Ovary (tissue), 9 donors: Measurements from ENCODE around the gene TRIP11. TPM values are rescaled to one million over a fixed set of nuclear protein-coding genes. Genes with fewer than 3 reads are reported as not detected.

ENCODE experiments used
- DNase-seq, 5 donors: peaks; one replicate each; pipeline ENCODE4 v3.0.0-alpha.2; 2019 to 2020
- H3K27ac ChIP-seq, 2 donors: fragments of 200-600 bp; one replicate each; pipeline versions ENCODE4 v1.5.1 to v1.8.0; 2019 to 2022
- H3K27me3 ChIP-seq: fragments of 200-600 bp; one replicate; pipeline ENCODE4 v1.8.0; 2022
- H3K36me3 ChIP-seq: fragments of 200-600 bp; sonication (generic); one replicate; pipeline ENCODE4 v1.5.1; 2019
- H3K4me1 ChIP-seq: one replicate; pipeline ENCODE4 v1.8.1; 2013; ENCODE audit warnings: mild to moderate bottlenecking, moderate library complexity; ENCODE audit not compliant: insufficient read depth
- H3K4me3 ChIP-seq: fragments of 200-600 bp; sonication (generic); one replicate; pipeline ENCODE4 v1.5.1; 2017
- H3K9me3 ChIP-seq, 2 donors: fragments of 200-600 bp in 1 of 2; sonication (generic) in 1 of 2; one replicate each; pipeline versions ENCODE4 v1.5.1 to v1.8.1; 2013 to 2019; ENCODE audit warnings: mild to moderate bottlenecking in 1 of 2, moderate library complexity in 1 of 2
- CTCF ChIP-seq, 3 donors: fragments of 450-650 bp in 2 of 3; fragments of 200-600 bp in 1 of 3; IDR thresholded peaks; one replicate each; pipeline versions ENCODE4 v1.5.1 to v1.8.0; 2016 to 2022; ENCODE audit warnings: antibody characterized with exemption in 3 of 3, mild to moderate bottlenecking in 1 of 3
- EP300 ChIP-seq: sonication (generic); formaldehyde crosslinking; IDR thresholded peaks from one replicate; pipeline ENCODE4 v1.6.1; 2017; ENCODE audit warnings: antibody characterized with exemption
- POLR2A ChIP-seq: fragments of 450-650 bp; IDR thresholded peaks from one replicate; pipeline ENCODE4 v1.6.1; 2017; ENCODE audit warnings: antibody characterized with exemption, mild to moderate bottlenecking, moderate library complexity
- WGBS, 3 donors: extraction: QIAGEN DNeasy Blood & Tissue Kit in 1 of 3; methylation state at CpG; one replicate each; pipeline versions ENCODE4 v1.1.5 to v1.1.7; 2013 to 2017; 5-methylcytosine and 5-hydroxymethylcytosine counted together
- intact Hi-C, 4 donors: fragments of 100-400 bp; cut with DNase I; formaldehyde crosslinking; loops; one replicate each; pipeline versions ENCODE4 v1.11.0 to v1.15.1; 2022 to 2023
- polyA plus RNA-seq, 2 donors: library from polyadenylated mRNA; stranded (reverse); fragments of 200-250 nt in 1 of 2; fragments of 350-450 nt in 1 of 2; fragmentation: Illumina TruSeq in 1 of 2; extraction: RNeasy Lipid Tissue Mini Kit (QIAGEN cat#74804) in 1 of 2; gene quantifications; one replicate each; pipeline ENCODE4 v1.2.3, GENCODE V29; 2013 to 2014
- total RNA-seq, 7 donors: library from RNA; depleted of rRNA in 2 of 7; stranded (reverse); fragments of >200 nt in 2 of 7; fragmentation: NEBNext Ultra II Directional in 3 of 7; extraction: Animal tissue kit (Norgen Biotek cat#: 25700) in 3 of 7; gene quantifications; one replicate each; pipeline versions ENCODE4 v1.1.0 to v1.2.4, GENCODE V29; 2016 to 2023
- donor health status: DM: no; HTN: no; CAD: no; lungs with moderate emphysema.
- donor health status: DM: no; HTN: no; CAD: no.
- donor health status: Bipolar disorder and iron deficiency.
- donor health status: DM: yes; HTN: yes; CAD: no.
- donor health status: DM: no; HTN: no; CAD: no.
- donor health status: DM: yes; HTN: yes; CAD: no.

TRIP11 gene
- total and polyA plus RNA-seq, 9 donors, result 7.3 to 63.8 (median 49.3) TPM

GRCh38 chr14:91987192-91987591 lies 52.7 kb downstream of the TRIP11 start:
- no peak for TF ChIP-seq CTCF (IDR thresholded peaks at IDR 0.05)
- no peak for TF ChIP-seq EP300
- no peak for TF ChIP-seq POLR2A
- 91 to 94% (median 93%) methylated on average over 3 of the region's 3 CpGs for WGBS, 3 donors
- Histone ChIP-seq H3K36me3 (no peaks in the 10 kb centered on the region), H3K4me1 (no peaks in the 10 kb centered on the region), H3K9me3 (no peaks in the 10 kb centered on the region), H3K27me3 (no peaks in the 10 kb centered on the region), H3K27ac (no peak overlapping the region), H3K4me3 (no peak overlapping the region)
- DNase-seq, result no peak
- intact Hi-C loops, result no loop called here

DNA sequence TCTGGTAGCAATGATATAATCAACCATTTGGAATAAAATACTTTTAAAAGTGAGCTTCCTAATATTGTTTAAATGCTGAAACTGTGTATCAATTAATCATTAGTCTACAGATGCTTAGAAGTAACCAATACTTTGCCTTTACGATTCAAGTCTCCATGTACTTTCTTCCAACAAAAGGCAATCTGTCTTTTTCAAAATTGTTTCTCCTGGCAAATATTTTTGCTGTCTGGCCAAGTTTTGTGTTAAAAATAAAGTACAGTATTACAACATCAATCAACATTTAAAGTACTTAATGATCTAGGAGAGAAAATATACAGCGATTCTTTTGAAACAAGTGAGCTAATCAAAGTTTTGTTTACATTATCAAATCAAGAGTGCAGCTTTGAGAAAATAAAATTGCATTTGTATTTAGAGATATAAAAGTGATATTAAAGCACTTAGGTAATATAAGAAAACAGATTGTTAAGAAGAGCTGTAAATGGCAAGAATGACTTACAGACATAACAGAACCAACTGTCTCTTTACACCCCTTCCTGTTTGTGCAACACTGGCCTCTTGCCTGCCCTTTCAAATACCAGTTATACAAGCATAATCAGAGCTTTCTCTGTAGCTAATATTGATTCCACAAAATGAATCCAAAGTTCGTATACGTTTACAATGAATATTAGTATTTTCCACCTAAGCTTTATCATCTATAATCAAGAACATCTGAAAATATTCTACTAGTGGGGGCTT lies 54.2 kb downstream of the TRIP11 start:
- intact Hi-C loops, result no loop called here
- H3K27ac ChIP-seq, result no peak overlapping the region
- no peaks in the 10 kb centered on the region for H3K4me1 ChIP-seq
- H3K36me3 ChIP-seq, result no peaks in the 10 kb centered on the region
- no peak for TF ChIP-seq POLR2A
- no peak for TF ChIP-seq CTCF (IDR thresholded peaks at IDR 0.05)
- TF ChIP-seq EP300, result no peak
- no peak overlapping the region for H3K4me3 ChIP-seq
- WGBS, 3 donors, result 30 to 40% (median 38%) methylated on average over 4 of the region's 4 CpGs
- no peaks in the 10 kb centered on the region for H3K27me3 ChIP-seq
- H3K9me3 ChIP-seq, result no peaks in the 10 kb centered on the region
- DNase-seq, result no peak

GRCh38 chr14:91985008-91985407 lies 54.9 kb downstream of the TRIP11 start:
- 65 to 94% (median 86%) methylated on average over 4 of the region's 4 CpGs for WGBS, 3 donors
- H3K27ac ChIP-seq, result no peak overlapping the region
- TF ChIP-seq EP300 (no peak), CTCF (IDR thresholded peaks at IDR 0.05) (no peak), POLR2A (no peak)
- no peaks in the 10 kb centered on the region for H3K9me3 ChIP-seq
- no peak overlapping the region for H3K4me3 ChIP-seq
- no peaks in the 10 kb centered on the region for H3K27me3 ChIP-seq
- no peaks in the 10 kb centered on the region for H3K4me1 ChIP-seq
- no peaks in the 10 kb centered on the region for H3K36me3 ChIP-seq
- intact Hi-C loops, result no loop called here
- DNase-seq, result no peak

- Histone ChIP-seq H3K36me3 (no peaks in the 10 kb centered on the region), H3K9me3 (no peaks in the 10 kb centered on the region), H3K27me3 (no peaks in the 10 kb centered on the region), H3K4me1 (no peaks in the 10 kb centered on the region), H3K4me3 (no peak overlapping the region), H3K27ac (no peak overlapping the region)
- TF ChIP-seq CTCF (IDR thresholded peaks at IDR 0.05) (no peak), EP300 (no peak), POLR2A (no peak)
- 67 to 81% (median 73%) methylated on average over 4 of the region's 4 CpGs for WGBS, 3 donors
- intact Hi-C loops, result no loop called here
- DNase-seq, result no peak
Measured at GRCh38 chr14:91983588-91983987, 56.3 kb downstream of the TRIP11 start.
